DMS153 (cell line): ENCODE data around the gene SUGP1.
A peak's percentile ranks its signal among the peaks of the same experiment; 100 is the strongest.

ENCODE experiments used
- DNase-seq: peaks from one replicate; lab custom pipeline; 2025; lab: John Stamatoyannopoulos, UW

Gene SUGP1

GRCh38 chr19:19342086-19343015 lies 22.0 kb upstream of the SUGP1 start:
- DNase-seq, result peak; percentile 4

GRCh38 chr19:19341026-19341425 lies 20.7 kb upstream of the SUGP1 start:
- no peak for DNase-seq

- DNase-seq, result no peak
Measured at GRCh38 chr19:19338082-19338481, 17.8 kb upstream of the SUGP1 start.

GRCh38 chr19:19337120-19337519 lies 16.8 kb upstream of the SUGP1 start:
- no peak for DNase-seq

GRCh38 chr19:19336597-19336996 lies 16.3 kb upstream of the SUGP1 start:
- DNase-seq, result no peak

- DNase-seq, result no peak
Measured at GRCh38 chr19:19335408-19336158, 15.3 kb upstream of the SUGP1 start.

- no peak for DNase-seq
Measured at GRCh38 chr19:19334989-19335344, 14.7 kb upstream of the SUGP1 start.

- no peak for DNase-seq
Measured at GRCh38 chr19:19334063-19334988, 14.0 kb upstream of the SUGP1 start.

- no peak for DNase-seq
Measured at GRCh38 chr19:19329126-19329525, 8.8 kb upstream of the SUGP1 start.

GRCh38 chr19:19327672-19328071 lies 7.4 kb upstream of the SUGP1 start:
- no peak for DNase-seq

- no peak for DNase-seq
Measured at GRCh38 chr19:19324059-19324770, 3.9 kb upstream of the SUGP1 start.

- DNase-seq, result no peak
Measured at GRCh38 chr19:19321141-19321577, 850 bp upstream of the SUGP1 start.

GRCh38 chr19:19319732-19320360 lies 463 bp downstream of the SUGP1 start:
- no peak for DNase-seq

GRCh38 chr19:19316082-19316481 lies 4.2 kb downstream of the SUGP1 start:
- DNase-seq, result no peak

GRCh38 chr19:19315444-19315843 lies 4.9 kb downstream of the SUGP1 start:
- no peak for DNase-seq

GRCh38 chr19:19308373-19308772 lies 11.9 kb downstream of the SUGP1 start:
- no peak for DNase-seq

- no peak for DNase-seq
Measured at GRCh38 chr19:19306191-19306590, 14.1 kb downstream of the SUGP1 start.

- DNase-seq, result no peak
Measured at GRCh38 chr19:19305696-19306095, 14.6 kb downstream of the SUGP1 start.

GRCh38 chr19:19305066-19305465 lies 15.2 kb downstream of the SUGP1 start:
- no peak for DNase-seq

GRCh38 chr19:19304186-19304965 lies 15.9 kb downstream of the SUGP1 start:
- no peak for DNase-seq
